ENCODE data around the gene VPS4A.
A peak's percentile ranks its signal among the peaks of the same experiment; 100 is the strongest.

The VPS4A gene

GRCh38 chr16:69323415-69323814, 12.3 kb downstream of the VPS4A start:
- no peak overlapping the region for H3K23ac ChIP-seq (ENCODE audit: low read length)
- peaks cover 78 to 81% of the 10 kb centered on the region in 2 experiments for H3K36me3 ChIP-seq (ENCODE audit: control insufficient read depth in 1 of 2, insufficient read depth in 2 of 2, low read length in 2 of 2)
- H3K4me2 ChIP-seq (ENCODE audit: low read length): no peak overlapping the region
- WGBS (ENCODE audit: extremely low coverage, insufficient coverage, insufficient read length): no CpG with 5 or more reads among the region's 14 CpGs
- H4K8ac ChIP-seq (ENCODE audit: low read depth, low read length): no peak overlapping the region
- H3K4ac ChIP-seq (ENCODE audit: low read depth, low read length): no peak overlapping the region
- no peak overlapping the region for H2AFZ ChIP-seq (ENCODE audit: insufficient read depth, low read length, poor library complexity)
- H3K9ac ChIP-seq (ENCODE audit: low read length): no peak overlapping the region
- no peaks in the 10 kb centered on the region for H3K9me3 ChIP-seq (ENCODE audit: insufficient read depth, low read depth, low read length)
- no peak overlapping the region for H3K27ac ChIP-seq (ENCODE audit: low read depth, low read length)
- DNase-seq: no peak
- H3K79me1 ChIP-seq (ENCODE audit: low read length): no peaks in the 10 kb centered on the region
- peaks cover 2 to 4% of the 10 kb centered on the region in 2 experiments for H3K4me1 ChIP-seq (ENCODE audit: control insufficient read depth in 1 of 2, insufficient read depth in 2 of 2, low read length in 2 of 2)
- no peak overlapping the region for H2AK5ac ChIP-seq (ENCODE audit: low read length)
- H3K27me3 ChIP-seq (ENCODE audit: insufficient read depth, low read length): no peaks in the 10 kb centered on the region
- H2BK12ac ChIP-seq (ENCODE audit: low read length): no peak overlapping the region
- H3K18ac ChIP-seq (ENCODE audit: low read length): no peak overlapping the region
- no peak overlapping the region for H2BK120ac ChIP-seq (ENCODE audit: insufficient read depth, low read length, poor library complexity)
- peaks cover 3% of the 10 kb centered on the region for H3K79me2 ChIP-seq (ENCODE audit: control insufficient read depth, insufficient read depth, low read length, poor library complexity)
- H4K91ac ChIP-seq (ENCODE audit: low read depth, low read length): no peak overlapping the region
- no peak overlapping the region for H3K14ac ChIP-seq (ENCODE audit: low read length)
- H3K4me3 ChIP-seq (ENCODE audit: low read depth, low read length): no peak overlapping the region
- H2BK5ac ChIP-seq (ENCODE audit: low read depth, low read length, poor library complexity): no peak overlapping the region
- H4K12ac ChIP-seq (ENCODE audit: low read depth, low read length): no peak overlapping the region

GRCh38 chr16:69324013-69324531, 12.9 kb downstream of the VPS4A start:
- Histone ChIP-seq H3K79me1 (ENCODE audit: low read length) (no peaks in the 10 kb centered on the region), H2BK120ac (ENCODE audit: insufficient read depth, low read length, poor library complexity) (no peak overlapping the region), H3K4me2 (ENCODE audit: low read length) (no peak overlapping the region), H3K9me3 (ENCODE audit: insufficient read depth, low read depth, low read length) (no peaks in the 10 kb centered on the region), H3K9ac (ENCODE audit: low read length) (peak overlapping the region; percentile 41), H3K4me3 (ENCODE audit: low read depth, low read length) (no peak overlapping the region), H3K4ac (ENCODE audit: low read depth, low read length) (no peak overlapping the region), H3K27ac (ENCODE audit: low read depth, low read length) (no peak overlapping the region), H3K36me3 (ENCODE audit: control insufficient read depth in 1 of 2, insufficient read depth in 2 of 2, low read length in 2 of 2) (peaks cover 74 to 80% of the 10 kb centered on the region in 2 experiments), H3K79me2 (ENCODE audit: control insufficient read depth, insufficient read depth, low read length, poor library complexity) (peaks cover 4% of the 10 kb centered on the region), H2BK5ac (ENCODE audit: low read depth, low read length, poor library complexity) (no peak overlapping the region), H3K4me1 (ENCODE audit: control insufficient read depth in 1 of 2, insufficient read depth in 2 of 2, low read length in 2 of 2) (peaks cover 3 to 6% of the 10 kb centered on the region in 2 experiments), H4K8ac (ENCODE audit: low read depth, low read length) (no peak overlapping the region), H3K27me3 (ENCODE audit: insufficient read depth, low read length) (no peaks in the 10 kb centered on the region), H3K23ac (ENCODE audit: low read length) (no peak overlapping the region), H2BK12ac (ENCODE audit: low read length) (no peak overlapping the region), H3K18ac (ENCODE audit: low read length) (no peak overlapping the region), H4K12ac (ENCODE audit: low read depth, low read length) (no peak overlapping the region), H2AK5ac (ENCODE audit: low read length) (no peak overlapping the region), H4K91ac (ENCODE audit: low read depth, low read length) (no peak overlapping the region), H3K14ac (ENCODE audit: low read length) (no peak overlapping the region), H2AFZ (ENCODE audit: insufficient read depth, low read length, poor library complexity) (no peak overlapping the region)
- DNase-seq: no peak
- WGBS (ENCODE audit: extremely low coverage, insufficient coverage, insufficient read length): no CpG with 5 or more reads among the region's 8 CpGs

GRCh38 chr16:69324585-69325253, 13.6 kb downstream of the VPS4A start:
- H3K79me1 ChIP-seq (ENCODE audit: low read length): peaks cover 2% of the 10 kb centered on the region
- H2BK12ac ChIP-seq (ENCODE audit: low read length): no peak overlapping the region
- no peak overlapping the region for H3K14ac ChIP-seq (ENCODE audit: low read length)
- no peak overlapping the region for H4K8ac ChIP-seq (ENCODE audit: low read depth, low read length)
- no peak overlapping the region for H3K9ac ChIP-seq (ENCODE audit: low read length)
- H2AK5ac ChIP-seq (ENCODE audit: low read length): no peak overlapping the region
- no peak overlapping the region for H3K4ac ChIP-seq (ENCODE audit: low read depth, low read length)
- H3K27ac ChIP-seq (ENCODE audit: low read depth, low read length): no peak overlapping the region
- no peak overlapping the region for H4K91ac ChIP-seq (ENCODE audit: low read depth, low read length)
- no peak overlapping the region for H2BK120ac ChIP-seq (ENCODE audit: insufficient read depth, low read length, poor library complexity)
- H3K79me2 ChIP-seq (ENCODE audit: control insufficient read depth, insufficient read depth, low read length, poor library complexity): peaks cover 8% of the 10 kb centered on the region
- H3K4me2 ChIP-seq (ENCODE audit: low read length): no peak overlapping the region
- DNase-seq: no peak
- WGBS (ENCODE audit: extremely low coverage, insufficient coverage, insufficient read length): no CpG with 5 or more reads among the region's 10 CpGs
- peaks cover 8 to 13% of the 10 kb centered on the region in 2 experiments for H3K4me1 ChIP-seq (ENCODE audit: control insufficient read depth in 1 of 2, insufficient read depth in 2 of 2, low read length in 2 of 2)
- H3K27me3 ChIP-seq (ENCODE audit: insufficient read depth, low read length): no peaks in the 10 kb centered on the region
- H2AFZ ChIP-seq (ENCODE audit: insufficient read depth, low read length, poor library complexity): no peak overlapping the region
- H3K18ac ChIP-seq (ENCODE audit: low read length): peak overlapping the region; percentile 11
- H3K4me3 ChIP-seq (ENCODE audit: low read depth, low read length): no peak overlapping the region
- H3K9me3 ChIP-seq (ENCODE audit: insufficient read depth, low read depth, low read length): no peaks in the 10 kb centered on the region
- no peak overlapping the region for H4K12ac ChIP-seq (ENCODE audit: low read depth, low read length)
- no peak overlapping the region for H2BK5ac ChIP-seq (ENCODE audit: low read depth, low read length, poor library complexity)
- H3K36me3 ChIP-seq (ENCODE audit: control insufficient read depth in 1 of 2, insufficient read depth in 2 of 2, low read length in 2 of 2): peaks cover 68 to 74% of the 10 kb centered on the region in 2 experiments
- H3K23ac ChIP-seq (ENCODE audit: low read length): no peak overlapping the region

- no peak overlapping the region for H2BK120ac ChIP-seq (ENCODE audit: insufficient read depth, low read length, poor library complexity)
- no peak overlapping the region for H2AK5ac ChIP-seq (ENCODE audit: low read length)
- WGBS (ENCODE audit: extremely low coverage, insufficient coverage, insufficient read length): no CpG with 5 or more reads among the region's 6 CpGs
- H4K12ac ChIP-seq (ENCODE audit: low read depth, low read length): no peak overlapping the region
- no peak overlapping the region for H3K4me3 ChIP-seq (ENCODE audit: low read depth, low read length)
- no peak overlapping the region for H3K14ac ChIP-seq (ENCODE audit: low read length)
- H2BK12ac ChIP-seq (ENCODE audit: low read length): no peak overlapping the region
- H3K36me3 ChIP-seq (ENCODE audit: control insufficient read depth in 1 of 2, insufficient read depth in 2 of 2, low read length in 2 of 2): peaks cover 58 to 63% of the 10 kb centered on the region in 2 experiments
- H4K91ac ChIP-seq (ENCODE audit: low read depth, low read length): no peak overlapping the region
- H3K4me2 ChIP-seq (ENCODE audit: low read length): no peak overlapping the region
- peaks cover 9% of the 10 kb centered on the region for H3K79me1 ChIP-seq (ENCODE audit: low read length)
- peaks cover 15% of the 10 kb centered on the region for H3K79me2 ChIP-seq (ENCODE audit: control insufficient read depth, insufficient read depth, low read length, poor library complexity)
- H2BK5ac ChIP-seq (ENCODE audit: low read depth, low read length, poor library complexity): no peak overlapping the region
- no peak overlapping the region for H2AFZ ChIP-seq (ENCODE audit: insufficient read depth, low read length, poor library complexity)
- no peak overlapping the region for H3K18ac ChIP-seq (ENCODE audit: low read length)
- H3K27ac ChIP-seq (ENCODE audit: low read depth, low read length): no peak overlapping the region
- no peak overlapping the region for H3K4ac ChIP-seq (ENCODE audit: low read depth, low read length)
- no peak overlapping the region for H3K9ac ChIP-seq (ENCODE audit: low read length)
- no peak for DNase-seq
- peaks cover 8 to 13% of the 10 kb centered on the region in 2 experiments for H3K4me1 ChIP-seq (ENCODE audit: control insufficient read depth in 1 of 2, insufficient read depth in 2 of 2, low read length in 2 of 2)
- H3K27me3 ChIP-seq (ENCODE audit: insufficient read depth, low read length): no peaks in the 10 kb centered on the region
- no peaks in the 10 kb centered on the region for H3K9me3 ChIP-seq (ENCODE audit: insufficient read depth, low read depth, low read length)
- no peak overlapping the region for H3K23ac ChIP-seq (ENCODE audit: low read length)
- H4K8ac ChIP-seq (ENCODE audit: low read depth, low read length): no peak overlapping the region
Observed at GRCh38 chr16:69325784-69326171, 14.6 kb downstream of the VPS4A start.

All from trophoblast cell (in vitro differentiated cells and primary cell).